Neural progenitor cell (in vitro differentiated cells): ENCODE results near the gene ATE1.

Experiments
- CTCF ChIP-seq: fragments of 200-600 bp; sonication (generic); IDR thresholded peaks from 2 replicates; pipeline ENCODE4 v1.5.1; 2017; ENCODE audit warnings: antibody characterized with exemption, mild to moderate bottlenecking
- EZH2 ChIP-seq: fragments of 200-600 bp; sonication (generic); IDR thresholded peaks from 2 replicates; pipeline ENCODE4 v1.6.1; 2017; ENCODE audit warnings: antibody characterized with exemption, mild to moderate bottlenecking, moderate library complexity
- EZH2phosphoT487 ChIP-seq: fragments of 200-600 bp; sonication (generic); IDR thresholded peaks from 2 replicates; pipeline ENCODE4 v1.6.1; 2017; ENCODE audit warnings: antibody characterized with exemption

GRCh38 chr10:121741248-121741792, 186.5 kb downstream of the ATE1 start:
- no peak for TF ChIP-seq EZH2
- no peak for TF ChIP-seq CTCF
- no peak for TF ChIP-seq EZH2phosphoT487
